HepG2 (cell line): ENCODE measurements around the gene CAB39. TPM values are rescaled to one million over a fixed set of nuclear protein-coding genes. Genes with fewer than 3 reads are reported as not detected.

Experiments used
- DMAP1 ChIP-seq: IDR thresholded peaks from 2 replicates; pipeline ENCODE4 v1.6.1; 2016
- DR1 ChIP-seq: sonication (generic); formaldehyde crosslinking; IDR thresholded peaks from 2 replicates; pipeline ENCODE4 v1.8.0; 2021; ENCODE audit warnings: mild to moderate bottlenecking, missing genetic modification reagents, inconsistent platforms
- IRX3 ChIP-seq: sonication (generic); formaldehyde crosslinking; IDR thresholded peaks from 2 replicates; pipeline ENCODE4 v1.8.1; 2023; ENCODE audit warnings: mild to moderate bottlenecking, low read depth, missing genetic modification reagents, borderline replicate concordance
- KLF11 ChIP-seq: IDR thresholded peaks from 2 replicates; pipeline ENCODE4 v1.6.1; 2016; ENCODE audit warnings: missing compliant biosample characterization
- KMT2A ChIP-seq: sonication (generic); formaldehyde crosslinking; IDR thresholded peaks from 2 replicates; pipeline ENCODE4 v1.4.0; 2020; ENCODE audit warnings: missing genetic modification reagents
- MTF1 ChIP-seq: sonication (generic); formaldehyde crosslinking; IDR thresholded peaks from 2 replicates; pipeline ENCODE4 v1.5.0; 2020; ENCODE audit warnings: missing genetic modification reagents
- NFE2L2 ChIP-seq: fragments of 150-350 bp; IDR thresholded peaks from 2 replicates; pipeline ENCODE4 v1.6.1; 2014; ENCODE audit warnings: low read length
- PHF8 ChIP-seq: sonication (generic); formaldehyde crosslinking; IDR thresholded peaks from 2 replicates; pipeline ENCODE4 v1.5.0; 2020; ENCODE audit warnings: missing genetic modification reagents
- RXRB ChIP-seq: IDR thresholded peaks from 2 replicates; pipeline ENCODE4 v1.6.1; 2016; ENCODE audit warnings: borderline replicate concordance, missing genetic modification reagents, missing compliant biosample characterization
- SP4 ChIP-seq: sonication (generic); formaldehyde crosslinking; IDR thresholded peaks from 2 replicates; pipeline ENCODE4 v1.8.1; 2023; ENCODE audit warnings: mild to moderate bottlenecking, missing genetic modification reagents
- YY1 ChIP-seq: IDR thresholded peaks from 2 replicates; pipeline ENCODE4 v1.6.1; 2011; ENCODE audit warnings: low read length, low read depth, moderate library complexity, mild to moderate bottlenecking; ENCODE audit not compliant: insufficient read depth, insufficient replicate concordance
- ZC3H13 ChIP-seq: sonication (generic); formaldehyde crosslinking; IDR thresholded peaks from 2 replicates; pipeline ENCODE4 v1.8.1; 2023; ENCODE audit warnings: mild to moderate bottlenecking, missing genetic modification reagents, moderate library complexity
- ZNF12 ChIP-seq: sonication (generic); formaldehyde crosslinking; IDR thresholded peaks from 2 replicates; pipeline ENCODE4 v1.5.0; 2020; ENCODE audit warnings: missing genetic modification reagents
- ZNF616 ChIP-seq: sonication (generic); formaldehyde crosslinking; IDR thresholded peaks from 2 replicates; pipeline ENCODE4 v1.5.0; 2020; ENCODE audit warnings: low read depth, mild to moderate bottlenecking, missing genetic modification reagents
- ZNF670 ChIP-seq: sonication (generic); formaldehyde crosslinking; IDR thresholded peaks from 2 replicates; pipeline ENCODE4 v1.8.0; 2022; ENCODE audit warnings: mild to moderate bottlenecking, missing genetic modification reagents, borderline replicate concordance
- polyA plus RNA-seq, 8 experiments: library from polyadenylated mRNA; depleted of rRNA in 3 of 8; stranded (reverse) in 7 of 8; unstranded in 1 of 8; fragments of >200 nt; fragmentation: Illumina TruSeq in 4 of 8; extraction: Trizol in 4 of 8; gene quantifications; 2 replicates each; pipeline versions ENCODE4 v1.2.1 to v1.2.3, GENCODE V29; 2011 to 2016; ENCODE audit warnings: low read depth in 4 of 8, missing spikeins in 1 of 8, mixed read lengths in 1 of 8; ENCODE audit not compliant: insufficient read depth in 1 of 8
- total RNA-seq, 5 experiments: library from RNA; depleted of rRNA; stranded (reverse); fragments of >200 nt; fragmentation: Illumina TruSeq; extraction: Trizol; gene quantifications; 2 replicates each; pipeline ENCODE4 v1.2.3, GENCODE V29; 2016; ENCODE audit warnings: low read depth in 1 of 5
- TF ChIP-seq, protein P1 (sequence below): sonication (generic); formaldehyde crosslinking; IDR thresholded peaks from 2 replicates; pipeline ENCODE4 v1.4.0; 2020; ENCODE audit warnings: mild to moderate bottlenecking, missing genetic modification reagents
- TF ChIP-seq, protein P2 (sequence below): sonication (generic); formaldehyde crosslinking; IDR thresholded peaks from 2 replicates; pipeline ENCODE4 v1.4.0; 2020; ENCODE audit warnings: missing genetic modification reagents
- TF ChIP-seq, protein P3 (sequence below): sonication (generic); formaldehyde crosslinking; IDR thresholded peaks from 2 replicates; pipeline ENCODE4 v1.5.0; 2020; ENCODE audit warnings: missing genetic modification reagents

CAB39 gene
- total and polyA plus RNA-seq, 2 of the 13 experiments (the other 11 are each of a cell fraction or from before 2014, with no cell fraction given) = 19.3 to 45.3 TPM

DNA sequence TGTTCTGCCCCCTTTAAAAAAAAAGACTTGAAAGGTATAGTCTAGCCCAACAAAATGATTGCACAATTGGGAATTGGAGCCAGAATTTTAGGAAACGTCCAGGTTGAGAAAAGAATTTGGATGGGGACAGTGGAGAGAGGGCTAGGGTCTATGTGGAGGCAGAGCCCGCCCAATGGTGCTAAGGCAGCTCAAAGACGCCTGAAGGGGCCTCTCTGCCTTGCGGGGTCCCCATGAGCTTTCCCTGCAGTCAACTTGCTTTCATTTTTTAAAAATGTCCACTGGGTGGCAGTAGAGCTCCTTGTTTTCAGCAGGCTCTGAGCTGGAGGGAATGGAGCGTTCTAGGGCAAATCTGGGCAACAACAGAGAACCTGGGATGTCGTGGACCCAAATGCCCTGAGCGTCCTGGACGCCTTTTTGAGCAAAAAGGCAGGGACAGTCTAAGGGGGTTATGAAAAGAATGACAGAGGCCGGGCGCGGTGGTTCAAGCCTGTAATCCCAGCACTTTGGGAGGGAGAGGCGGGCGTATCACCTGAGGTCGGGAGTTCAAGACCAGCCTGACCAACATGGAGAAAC lies 111.8 kb downstream of the CAB39 start (continued):
- TF ChIP-seq, protein P1, sequence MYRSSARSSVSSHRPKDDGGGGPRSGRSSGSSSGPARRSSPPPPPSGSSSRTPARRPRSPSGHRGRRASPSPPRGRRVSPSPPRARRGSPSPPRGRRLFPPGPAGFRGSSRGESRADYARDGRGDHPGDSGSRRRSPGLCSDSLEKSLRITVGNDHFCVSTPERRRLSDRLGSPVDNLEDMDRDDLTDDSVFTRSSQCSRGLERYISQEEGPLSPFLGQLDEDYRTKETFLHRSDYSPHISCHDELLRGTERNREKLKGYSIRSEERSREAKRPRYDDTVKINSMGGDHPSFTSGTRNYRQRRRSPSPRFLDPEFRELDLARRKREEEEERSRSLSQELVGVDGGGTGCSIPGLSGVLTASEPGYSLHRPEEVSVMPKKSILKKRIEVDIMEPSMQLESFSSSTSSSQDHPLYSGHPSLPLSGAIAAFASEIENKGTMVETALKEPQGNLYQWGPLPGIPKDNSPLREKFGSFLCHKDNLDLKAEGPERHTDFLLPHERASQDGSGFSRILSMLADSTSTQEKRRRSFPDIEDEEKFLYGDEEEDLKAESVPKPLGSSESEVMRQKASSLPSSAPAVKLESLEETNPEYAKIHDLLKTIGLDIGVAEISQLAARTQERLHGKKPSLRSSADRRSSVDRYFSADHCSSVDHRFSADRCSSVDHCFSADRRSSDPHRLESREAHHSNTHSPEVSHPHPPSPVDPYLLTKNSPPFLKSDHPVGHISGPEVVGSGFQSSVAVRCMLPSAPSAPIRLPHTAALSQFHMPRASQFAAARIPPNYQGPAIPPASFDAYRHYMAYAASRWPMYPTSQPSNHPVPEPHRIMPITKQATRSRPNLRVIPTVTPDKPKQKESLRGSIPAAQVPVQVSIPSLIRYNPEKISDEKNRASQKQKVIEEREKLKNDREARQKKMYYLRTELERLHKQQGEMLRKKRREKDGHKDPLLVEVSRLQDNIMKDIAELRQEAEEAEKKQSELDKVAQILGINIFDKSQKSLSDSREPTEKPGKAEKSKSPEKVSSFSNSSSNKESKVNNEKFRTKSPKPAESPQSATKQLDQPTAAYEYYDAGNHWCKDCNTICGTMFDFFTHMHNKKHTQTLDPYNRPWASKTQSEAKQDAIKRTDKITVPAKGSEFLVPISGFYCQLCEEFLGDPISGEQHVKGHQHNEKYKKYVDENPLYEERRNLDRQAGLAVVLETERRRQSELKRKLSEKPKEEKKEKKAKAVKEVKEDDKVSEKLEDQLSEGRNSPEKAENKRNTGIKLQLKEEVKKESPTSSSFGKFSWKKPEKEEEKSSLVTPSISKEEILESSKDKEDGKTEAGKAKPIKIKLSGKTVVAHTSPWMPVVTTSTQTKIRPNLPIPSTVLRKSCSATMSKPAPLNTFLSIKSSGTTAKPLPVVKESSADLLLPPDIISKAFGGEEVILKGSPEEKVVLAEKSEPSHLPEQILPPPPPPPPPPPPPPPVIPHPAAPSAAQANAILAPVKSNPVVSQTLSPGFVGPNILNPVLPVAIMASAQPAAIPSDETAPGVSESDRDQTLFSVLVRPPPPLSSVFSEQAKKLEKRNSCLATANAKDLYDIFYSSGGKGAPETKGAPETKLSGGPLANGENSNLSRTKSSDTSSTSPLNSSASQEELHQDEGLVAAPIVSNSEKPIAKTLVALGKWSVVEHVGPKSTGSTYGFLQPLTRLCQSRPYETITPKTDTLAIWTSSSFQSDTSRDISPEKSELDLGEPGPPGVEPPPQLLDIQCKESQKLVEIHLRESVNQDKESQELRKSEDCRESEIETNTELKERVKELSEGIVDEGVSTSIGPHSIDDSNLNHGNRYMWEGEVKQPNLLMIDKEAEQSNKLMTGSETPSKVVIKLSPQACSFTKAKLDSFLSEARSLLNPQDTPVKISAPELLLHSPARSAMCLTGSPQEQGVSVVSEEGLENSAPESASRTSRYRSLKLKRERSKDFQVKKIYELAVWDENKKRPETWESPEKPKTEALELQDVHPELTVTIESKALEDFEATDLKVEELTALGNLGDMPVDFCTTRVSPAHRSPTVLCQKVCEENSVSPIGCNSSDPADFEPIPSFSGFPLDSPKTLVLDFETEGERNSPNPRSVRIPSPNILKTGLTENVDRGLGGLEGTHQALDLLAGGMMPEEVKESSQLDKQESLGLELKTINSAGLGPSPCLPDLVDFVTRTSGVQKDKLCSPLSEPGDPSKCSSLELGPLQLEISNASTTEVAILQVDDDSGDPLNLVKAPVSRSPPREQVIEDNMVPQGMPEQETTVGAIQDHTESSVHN (CRISPR knock-in tag) = no peak
- TF ChIP-seq RXRB (peak; percentile 50; the same call in 1 of the 2 replicates), SP4 (no peak), MTF1 (CRISPR knock-in tag) (no peak), YY1 (peak; percentile 20), ZNF670 (no peak), KLF11 (CRISPR knock-in tag) (no peak), IRX3 (no peak), ZNF616 (CRISPR knock-in tag) (no peak), KMT2A (CRISPR knock-in tag) (no peak), ZNF12 (no peak), PHF8 (CRISPR knock-in tag) (no peak), ZC3H13 (no peak), DMAP1 (no peak), NFE2L2 (no peak), DR1 (no peak)
- TF ChIP-seq, protein P2, sequence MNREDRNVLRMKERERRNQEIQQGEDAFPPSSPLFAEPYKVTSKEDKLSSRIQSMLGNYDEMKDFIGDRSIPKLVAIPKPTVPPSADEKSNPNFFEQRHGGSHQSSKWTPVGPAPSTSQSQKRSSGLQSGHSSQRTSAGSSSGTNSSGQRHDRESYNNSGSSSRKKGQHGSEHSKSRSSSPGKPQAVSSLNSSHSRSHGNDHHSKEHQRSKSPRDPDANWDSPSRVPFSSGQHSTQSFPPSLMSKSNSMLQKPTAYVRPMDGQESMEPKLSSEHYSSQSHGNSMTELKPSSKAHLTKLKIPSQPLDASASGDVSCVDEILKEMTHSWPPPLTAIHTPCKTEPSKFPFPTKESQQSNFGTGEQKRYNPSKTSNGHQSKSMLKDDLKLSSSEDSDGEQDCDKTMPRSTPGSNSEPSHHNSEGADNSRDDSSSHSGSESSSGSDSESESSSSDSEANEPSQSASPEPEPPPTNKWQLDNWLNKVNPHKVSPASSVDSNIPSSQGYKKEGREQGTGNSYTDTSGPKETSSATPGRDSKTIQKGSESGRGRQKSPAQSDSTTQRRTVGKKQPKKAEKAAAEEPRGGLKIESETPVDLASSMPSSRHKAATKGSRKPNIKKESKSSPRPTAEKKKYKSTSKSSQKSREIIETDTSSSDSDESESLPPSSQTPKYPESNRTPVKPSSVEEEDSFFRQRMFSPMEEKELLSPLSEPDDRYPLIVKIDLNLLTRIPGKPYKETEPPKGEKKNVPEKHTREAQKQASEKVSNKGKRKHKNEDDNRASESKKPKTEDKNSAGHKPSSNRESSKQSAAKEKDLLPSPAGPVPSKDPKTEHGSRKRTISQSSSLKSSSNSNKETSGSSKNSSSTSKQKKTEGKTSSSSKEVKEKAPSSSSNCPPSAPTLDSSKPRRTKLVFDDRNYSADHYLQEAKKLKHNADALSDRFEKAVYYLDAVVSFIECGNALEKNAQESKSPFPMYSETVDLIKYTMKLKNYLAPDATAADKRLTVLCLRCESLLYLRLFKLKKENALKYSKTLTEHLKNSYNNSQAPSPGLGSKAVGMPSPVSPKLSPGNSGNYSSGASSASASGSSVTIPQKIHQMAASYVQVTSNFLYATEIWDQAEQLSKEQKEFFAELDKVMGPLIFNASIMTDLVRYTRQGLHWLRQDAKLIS (CRISPR knock-in tag) = no peak
- TF ChIP-seq, protein P3, sequence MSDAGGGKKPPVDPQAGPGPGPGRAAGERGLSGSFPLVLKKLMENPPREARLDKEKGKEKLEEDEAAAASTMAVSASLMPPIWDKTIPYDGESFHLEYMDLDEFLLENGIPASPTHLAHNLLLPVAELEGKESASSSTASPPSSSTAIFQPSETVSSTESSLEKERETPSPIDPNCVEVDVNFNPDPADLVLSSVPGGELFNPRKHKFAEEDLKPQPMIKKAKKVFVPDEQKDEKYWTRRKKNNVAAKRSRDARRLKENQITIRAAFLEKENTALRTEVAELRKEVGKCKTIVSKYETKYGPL (CRISPR knock-in tag) = no peak
